HCEC 1CT (cell line): ENCODE results near the gene OTX2.

Experiments
- DNase-seq: peaks from one replicate; pipeline ENCODE4 v3.0.0-alpha.2; 2017

The OTX2 gene

GRCh38 chr14:56811593-56812363 is 1.5 kb upstream of the OTX2 start:
- DNase-seq: no peak

- no peak for DNase-seq
Observed at GRCh38 chr14:56810836-56811592, 735 bp upstream of the OTX2 start.

- DNase-seq: no peak
Observed at GRCh38 chr14:56809270-56810146, 771 bp downstream of the OTX2 start.

GRCh38 chr14:56808383-56809269 is 1.7 kb downstream of the OTX2 start:
- no peak for DNase-seq

GRCh38 chr14:56808110-56808382 is 2.2 kb downstream of the OTX2 start:
- DNase-seq: no peak

- DNase-seq: no peak
Observed at GRCh38 chr14:56807386-56808109, 2.7 kb downstream of the OTX2 start.

GRCh38 chr14:56806760-56807159 is 3.5 kb downstream of the OTX2 start:
- DNase-seq: no peak

GRCh38 chr14:56805992-56806727 is 4.1 kb downstream of the OTX2 start:
- DNase-seq: no peak

GRCh38 chr14:56805201-56805991 is 4.9 kb downstream of the OTX2 start:
- DNase-seq: no peak

GRCh38 chr14:56803816-56804535 is 6.3 kb downstream of the OTX2 start:
- no peak for DNase-seq

GRCh38 chr14:56801920-56802319 is 8.4 kb downstream of the OTX2 start:
- no peak for DNase-seq

GRCh38 chr14:56799343-56799645 is 11.0 kb downstream of the OTX2 start:
- DNase-seq: no peak

GRCh38 chr14:56798447-56799342 is 11.6 kb downstream of the OTX2 start:
- DNase-seq: no peak

GRCh38 chr14:56797569-56798446 is 12.5 kb downstream of the OTX2 start:
- DNase-seq: no peak

GRCh38 chr14:56797003-56797568 is 13.2 kb downstream of the OTX2 start:
- no peak for DNase-seq

- DNase-seq: no peak
Observed at GRCh38 chr14:56796259-56796658, 14.0 kb downstream of the OTX2 start.

- no peak for DNase-seq
Observed at GRCh38 chr14:56795284-56795622, 15.0 kb downstream of the OTX2 start.
